SK-N-SH (cell line): ENCODE results near the gene AIFM3. TPM values are rescaled to one million over a fixed set of nuclear protein-coding genes. Genes with fewer than 3 reads are reported as not detected.

Experiments
- CTCF ChIA-PET: fragments of 300-600, 350-600 bp; formaldehyde crosslinking; extraction: SDS; loops from one replicate; lab custom pipeline; 2021; lab: Yijun Ruan, JAX
- POLR2A ChIA-PET: fragments of 350-600 bp; sonication (Branson Sonifier 250); formaldehyde crosslinking; extraction: SDS; loops from one replicate; lab custom pipeline; 2020; ENCODE audit warnings: antibody characterized with exemption, inconsistent platforms; lab: Yijun Ruan, JAX
- DNase-seq: peaks from one replicate; pipeline ENCODE4 v3.0.0; 2012
- H2AFZ ChIP-seq: fragments of 200-600 bp; sonication (generic); 2 replicates; pipeline ENCODE4 v1.8.1; 2016; ENCODE audit warnings: antibody characterized with exemption, mild to moderate bottlenecking, low read depth
- H3F3A ChIP-seq: fragments of 200-600 bp; sonication (generic); replicated peaks from 2 replicates; pipeline ENCODE3; 2016; ENCODE audit warnings: antibody characterized with exemption, mild to moderate bottlenecking; ENCODE audit not compliant: insufficient read depth
- H3K27ac ChIP-seq, 2 experiments: fragments of 200-500 bp in 1 of 2; fragments of 200-600 bp in 1 of 2; sonication (Bioruptor generic) in 1 of 2; sonication (generic), shearing (Covaris generic) in 1 of 2; 2 replicates each; pipeline versions ENCODE4 v1.5.1 to v1.6.1; 2014 to 2016; ENCODE audit warnings: low read depth in 2 of 2, inconsistent platforms in 1 of 2, low read length in 1 of 2, mild to moderate bottlenecking in 1 of 2, mixed read lengths in 1 of 2
- H3K27me3 ChIP-seq: fragments of 200-600 bp; sonication (generic), shearing (Covaris generic); 2 replicates; pipeline ENCODE4 v1.6.1; 2016; ENCODE audit warnings: mixed run types; ENCODE audit not compliant: insufficient read depth
- H3K36me3 ChIP-seq, 2 experiments: fragments of 200-500 bp in 1 of 2; fragments of 200-600 bp in 1 of 2; sonication (Bioruptor generic) in 1 of 2; sonication (generic) in 1 of 2; replicated peaks in 1 of 2; 2 replicates each; pipeline versions ENCODE3 to v1.5.1; 2014 to 2016; ENCODE audit warnings: low read length in 1 of 2, mild to moderate bottlenecking in 1 of 2; ENCODE audit not compliant: insufficient read depth in 2 of 2, control insufficient read depth in 1 of 2
- H3K4me1 ChIP-seq, 2 experiments: fragments of 200-500 bp in 1 of 2; fragments of 200-600 bp in 1 of 2; sonication (Bioruptor generic) in 1 of 2; sonication (generic), shearing (Covaris generic) in 1 of 2; 2 replicates each; pipeline versions ENCODE4 v1.5.1 to v1.6.1; 2014 to 2016; ENCODE audit warnings: low read depth in 1 of 2, low read length in 1 of 2, mixed run types in 1 of 2; ENCODE audit not compliant: insufficient read depth in 2 of 2, control insufficient read depth in 1 of 2
- H3K4me2 ChIP-seq: fragments of 200-600 bp; sonication (generic), shearing (Covaris generic); 2 replicates; pipeline ENCODE4 v1.6.1; 2017; ENCODE audit warnings: mixed run types
- H3K4me3 ChIP-seq, 2 experiments: fragments of 200-500 bp in 1 of 2; fragments of 200-600 bp in 1 of 2; sonication (Bioruptor generic) in 1 of 2; sonication (generic), shearing (Covaris generic) in 1 of 2; 2 replicates each; pipeline versions ENCODE4 v1.5.1 to v1.8.1; 2014 to 2016; ENCODE audit warnings: low read depth in 2 of 2, inconsistent platforms in 1 of 2, low read length in 1 of 2, mild to moderate bottlenecking in 1 of 2, mixed read lengths in 1 of 2, moderate library complexity in 1 of 2
- H3K79me2 ChIP-seq: fragments of 200-600 bp; sonication (generic); 2 replicates; pipeline ENCODE4 v1.8.1; 2017; ENCODE audit warnings: mild to moderate bottlenecking; ENCODE audit not compliant: insufficient read depth
- H3K9ac ChIP-seq: fragments of 200-600 bp; sonication (generic); 2 replicates; pipeline ENCODE4 v1.6.1; 2017; ENCODE audit warnings: mixed run types
- H3K9me2 ChIP-seq: fragments of 200-600 bp; sonication (generic); 2 replicates; pipeline ENCODE4 v1.6.1; 2017; ENCODE audit warnings: mixed run types
- H3K9me3 ChIP-seq: fragments of 200-600 bp; sonication (generic); 2 replicates; pipeline ENCODE4 v1.6.1; 2017; ENCODE audit warnings: mixed run types, mild to moderate bottlenecking, moderate library complexity
- H4K20me1 ChIP-seq: fragments of 200-600 bp; sonication (generic); 2 replicates; pipeline ENCODE4 v1.6.1; 2017; ENCODE audit warnings: mild to moderate bottlenecking, mixed run types; ENCODE audit not compliant: insufficient read depth
- EP300 ChIP-seq, 2 experiments: IDR thresholded peaks; 2 replicates each; pipeline versions ENCODE4 v1.4.0 to v1.6.1; 2012; ENCODE audit warnings: borderline replicate concordance in 1 of 2, low read depth in 1 of 2, low read length in 1 of 2
- EZH2phosphoT487 ChIP-seq: fragments of 200-600 bp; sonication (generic); IDR thresholded peaks from 2 replicates; pipeline ENCODE4 v1.6.1; 2017; ENCODE audit warnings: low read depth, mixed run types, mild to moderate bottlenecking, antibody characterized with exemption, moderate library complexity, borderline replicate concordance
- FOSL2 ChIP-seq: IDR thresholded peaks from 2 replicates; pipeline ENCODE4 v1.4.0; 2012; ENCODE audit warnings: low read depth, mild to moderate bottlenecking, moderate library complexity, borderline replicate concordance
- FOXM1 ChIP-seq: IDR thresholded peaks from 2 replicates; pipeline ENCODE4 v1.4.0; 2012; ENCODE audit warnings: low read depth, mild to moderate bottlenecking
- GABPA ChIP-seq: IDR thresholded peaks from 2 replicates; pipeline ENCODE4 v1.4.0; 2012; ENCODE audit warnings: low read depth, mild to moderate bottlenecking
- JUND ChIP-seq: IDR thresholded peaks from 2 replicates; pipeline ENCODE4 v1.4.0; 2012
- MXI1 ChIP-seq: IDR thresholded peaks from 2 replicates; pipeline ENCODE4 v1.6.1; 2012; ENCODE audit warnings: mild to moderate bottlenecking, low read depth, low read length, improper control_type of control experiment
- PBX3 ChIP-seq: IDR thresholded peaks from 2 replicates; pipeline ENCODE4; 2012
- RAD21 ChIP-seq: IDR thresholded peaks from 2 replicates; pipeline ENCODE4 v1.6.1; 2012; ENCODE audit warnings: mild to moderate bottlenecking, low read length
- RCOR1 ChIP-seq: fragments of 150-350 bp; IDR thresholded peaks from 2 replicates; pipeline ENCODE4 v1.6.1; 2017; ENCODE audit warnings: antibody characterized with exemption, low read length
- RFX5 ChIP-seq: IDR thresholded peaks from 2 replicates; pipeline ENCODE4 v1.6.1; 2012; ENCODE audit warnings: mild to moderate bottlenecking, improper control_type of control experiment, low read length
- SIN3A ChIP-seq: IDR thresholded peaks from 2 replicates; pipeline ENCODE4 v1.6.1; 2012; ENCODE audit warnings: low read depth, mild to moderate bottlenecking, low read length, moderate library complexity, borderline replicate concordance
- TAF1 ChIP-seq: IDR thresholded peaks from 2 replicates; pipeline ENCODE4 v1.6.1; 2012; ENCODE audit warnings: low read depth, mild to moderate bottlenecking, low read length, moderate library complexity, borderline replicate concordance
- TEAD4 ChIP-seq: IDR thresholded peaks from 2 replicates; pipeline ENCODE4 v1.4.0; 2012; ENCODE audit warnings: mild to moderate bottlenecking, borderline replicate concordance; ENCODE audit not compliant: insufficient read depth
- USF1 ChIP-seq: IDR thresholded peaks from 2 replicates; pipeline ENCODE4 v1.4.0; 2012; ENCODE audit warnings: low read depth, borderline replicate concordance
- WGBS: methylation state at CpG from one replicate; pipeline ENCODE4 v1.1.6; 2017; ENCODE audit warnings: low lambda C conversion rate; 5-methylcytosine and 5-hydroxymethylcytosine counted together
- polyA plus RNA-seq, 3 experiments: library from polyadenylated mRNA; depleted of rRNA; stranded (reverse); fragments of >200 nt; gene quantifications; 2 replicates each; pipeline ENCODE4 v1.2.3, GENCODE V29; 2012
- TF ChIP-seq, protein P1 (sequence below): fragments of 150-350 bp; IDR thresholded peaks from 2 replicates; pipeline ENCODE4 v1.6.1; 2017; ENCODE audit warnings: antibody characterized with exemption, low read length, low read depth, borderline replicate concordance
- TF ChIP-seq, protein P2 (sequence below): IDR thresholded peaks from 2 replicates; pipeline ENCODE4 v1.6.1; 2012; ENCODE audit warnings: mild to moderate bottlenecking, low read depth, low read length, moderate library complexity

AIFM3 gene
- polyA plus RNA-seq, 1 of the 3 experiments (the other 2 are of a cell fraction) = 1.7 TPM

DNA sequence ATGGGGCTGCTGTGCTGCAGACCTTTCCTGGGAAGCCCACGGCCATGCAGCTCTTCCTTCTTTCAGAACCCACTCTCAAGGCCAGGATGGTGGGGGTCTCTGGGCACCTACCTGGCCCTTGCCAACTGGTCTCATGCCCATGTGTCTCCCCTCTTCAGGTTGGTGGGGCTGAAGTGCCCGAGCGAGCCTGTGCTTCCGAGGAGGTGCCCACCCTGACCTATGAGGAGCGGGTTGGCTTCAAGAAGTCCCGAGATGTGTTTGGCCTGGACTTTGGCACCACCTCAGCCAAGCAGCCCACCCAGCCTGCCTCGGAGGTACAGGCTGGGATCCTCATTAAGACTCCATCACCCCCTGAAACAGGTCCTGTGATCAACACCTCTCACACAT lies 25.0 kb downstream of the AIFM3 start:
- ChIA-PET POLR2A (no interaction called here), CTCF (interaction anchor here (0.6 to 1.3 kb wide), 2 partner anchors 10 to 110 kb away, joined by 3 to 7 read pairs; partner anchors contain the start of gene LZTR1)
- H3K79me2 ChIP-seq = no peaks in the 10 kb centered on the region
- H3K36me3 ChIP-seq = peaks cover 8 to 60% of the 10 kb centered on the region in 2 experiments
- H3F3A ChIP-seq = no peaks in the 10 kb centered on the region
- no peaks in the 10 kb centered on the region for H3K9me2 ChIP-seq
- no peak overlapping the region for H2AFZ ChIP-seq
- TF ChIP-seq MXI1 (no peak), EP300 (IDR thresholded peaks at IDR 0.05; ENCODE audit: borderline replicate concordance in 1 of 2, low read depth in 1 of 2, low read length in 1 of 2) (no peak), PBX3 (no peak), JUND (no peak), SIN3A (no peak), EZH2phosphoT487 (no peak), RCOR1 (no peak)
- TF ChIP-seq, protein P1, sequence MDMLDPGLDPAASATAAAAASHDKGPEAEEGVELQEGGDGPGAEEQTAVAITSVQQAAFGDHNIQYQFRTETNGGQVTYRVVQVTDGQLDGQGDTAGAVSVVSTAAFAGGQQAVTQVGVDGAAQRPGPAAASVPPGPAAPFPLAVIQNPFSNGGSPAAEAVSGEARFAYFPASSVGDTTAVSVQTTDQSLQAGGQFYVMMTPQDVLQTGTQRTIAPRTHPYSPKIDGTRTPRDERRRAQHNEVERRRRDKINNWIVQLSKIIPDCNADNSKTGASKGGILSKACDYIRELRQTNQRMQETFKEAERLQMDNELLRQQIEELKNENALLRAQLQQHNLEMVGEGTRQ = no peak
- H3K4me2 ChIP-seq = no peak overlapping the region
- H3K27me3 ChIP-seq = no peaks in the 10 kb centered on the region
- DNase-seq = no peak
- no peaks in the 10 kb centered on the region for H3K9me3 ChIP-seq
- 0% methylated on average over 1 of the region's 7 CpGs for WGBS
- H3K4me1 ChIP-seq = no peaks in the 10 kb centered on the region
- H3K27ac ChIP-seq = no peak overlapping the region
- H3K4me3 ChIP-seq = no peak overlapping the region
- H3K9ac ChIP-seq = no peak overlapping the region
- no peaks in the 10 kb centered on the region for H4K20me1 ChIP-seq

- Histone ChIP-seq H4K20me1 (no peaks in the 10 kb centered on the region), H3K4me2 (no peak overlapping the region), H3F3A (no peaks in the 10 kb centered on the region), H3K9me3 (no peaks in the 10 kb centered on the region), H2AFZ (no peak overlapping the region), H3K4me1 (no peaks in the 10 kb centered on the region), H3K4me3 (no peak overlapping the region), H3K9ac (no peak overlapping the region), H3K9me2 (no peaks in the 10 kb centered on the region), H3K79me2 (no peaks in the 10 kb centered on the region), H3K36me3 (peaks cover 5 to 66% of the 10 kb centered on the region in 2 experiments), H3K27me3 (no peaks in the 10 kb centered on the region), H3K27ac (no peak overlapping the region)
- CTCF ChIA-PET = no interaction called here
- TF ChIP-seq TEAD4 (no peak), RFX5 (no peak), FOXM1 (no peak), GABPA (no peak), SIN3A (no peak), RCOR1 (no peak), JUND (no peak), FOSL2 (no peak), TAF1 (no peak), RAD21 (no peak), USF1 (no peak)
- TF ChIP-seq, protein P2, sequence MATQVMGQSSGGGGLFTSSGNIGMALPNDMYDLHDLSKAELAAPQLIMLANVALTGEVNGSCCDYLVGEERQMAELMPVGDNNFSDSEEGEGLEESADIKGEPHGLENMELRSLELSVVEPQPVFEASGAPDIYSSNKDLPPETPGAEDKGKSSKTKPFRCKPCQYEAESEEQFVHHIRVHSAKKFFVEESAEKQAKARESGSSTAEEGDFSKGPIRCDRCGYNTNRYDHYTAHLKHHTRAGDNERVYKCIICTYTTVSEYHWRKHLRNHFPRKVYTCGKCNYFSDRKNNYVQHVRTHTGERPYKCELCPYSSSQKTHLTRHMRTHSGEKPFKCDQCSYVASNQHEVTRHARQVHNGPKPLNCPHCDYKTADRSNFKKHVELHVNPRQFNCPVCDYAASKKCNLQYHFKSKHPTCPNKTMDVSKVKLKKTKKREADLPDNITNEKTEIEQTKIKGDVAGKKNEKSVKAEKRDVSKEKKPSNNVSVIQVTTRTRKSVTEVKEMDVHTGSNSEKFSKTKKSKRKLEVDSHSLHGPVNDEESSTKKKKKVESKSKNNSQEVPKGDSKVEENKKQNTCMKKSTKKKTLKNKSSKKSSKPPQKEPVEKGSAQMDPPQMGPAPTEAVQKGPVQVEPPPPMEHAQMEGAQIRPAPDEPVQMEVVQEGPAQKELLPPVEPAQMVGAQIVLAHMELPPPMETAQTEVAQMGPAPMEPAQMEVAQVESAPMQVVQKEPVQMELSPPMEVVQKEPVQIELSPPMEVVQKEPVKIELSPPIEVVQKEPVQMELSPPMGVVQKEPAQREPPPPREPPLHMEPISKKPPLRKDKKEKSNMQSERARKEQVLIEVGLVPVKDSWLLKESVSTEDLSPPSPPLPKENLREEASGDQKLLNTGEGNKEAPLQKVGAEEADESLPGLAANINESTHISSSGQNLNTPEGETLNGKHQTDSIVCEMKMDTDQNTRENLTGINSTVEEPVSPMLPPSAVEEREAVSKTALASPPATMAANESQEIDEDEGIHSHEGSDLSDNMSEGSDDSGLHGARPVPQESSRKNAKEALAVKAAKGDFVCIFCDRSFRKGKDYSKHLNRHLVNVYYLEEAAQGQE = no peak
- TF ChIP-seq, protein P1 = no peak
- no peak for DNase-seq
- WGBS = 86% methylated on average over 11 of the region's 21 CpGs
- POLR2A ChIA-PET = no interaction called here
These were observed 25.6 kb downstream of the AIFM3 start for GRCh38 chr22:20992456-20993303.
